Measurements from ENCODE around the gene R3HCC1L.

Gene R3HCC1L

DNA sequence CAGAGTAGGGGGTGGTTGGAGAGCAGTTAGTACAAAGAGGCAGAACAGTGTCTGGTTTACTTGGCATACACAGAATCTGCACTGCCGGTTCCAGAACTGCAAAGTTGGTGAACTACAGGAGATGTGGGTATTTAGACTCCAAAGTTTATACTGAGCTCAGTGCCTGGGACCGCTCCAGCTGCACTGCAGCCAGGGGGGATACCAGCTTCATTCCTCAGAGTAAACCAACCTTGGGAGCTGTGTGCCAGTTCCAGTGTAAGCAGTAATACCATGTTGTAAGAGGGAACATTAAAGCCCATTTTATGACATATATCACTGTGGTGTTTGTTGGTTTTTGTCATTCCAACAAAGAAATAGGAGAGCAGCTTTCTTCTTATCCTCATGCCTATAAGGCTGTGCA, 110.1 kb downstream of the R3HCC1L start:
- POLR2A ChIA-PET, result no interaction called here
- CTCF ChIA-PET, result interaction anchor here (6.9 kb wide), 1 partner anchor 65 kb away, joined by 67 read pairs; no protein-coding TSS in a partner anchor
- Histone ChIP-seq H3K4me1 (ENCODE audit: control insufficient read depth, insufficient read depth, low read length) (no peaks in the 10 kb centered on the region), H3K27ac (ENCODE audit: extremely low read depth, low read depth, low read length) (no peak overlapping the region), H3K9me3 (ENCODE audit: control insufficient read depth, insufficient read depth, low read depth, low read length) (no peaks in the 10 kb centered on the region), H3K4me3 (ENCODE audit: low read depth, low read length) (no peak overlapping the region), H3K36me3 (ENCODE audit: control insufficient read depth in 2 of 2, insufficient read depth in 1 of 2, low read length in 2 of 2) (peaks cover 7 to 61% of the 10 kb centered on the region in 2 experiments)
- TF ChIP-seq, protein P1, sequence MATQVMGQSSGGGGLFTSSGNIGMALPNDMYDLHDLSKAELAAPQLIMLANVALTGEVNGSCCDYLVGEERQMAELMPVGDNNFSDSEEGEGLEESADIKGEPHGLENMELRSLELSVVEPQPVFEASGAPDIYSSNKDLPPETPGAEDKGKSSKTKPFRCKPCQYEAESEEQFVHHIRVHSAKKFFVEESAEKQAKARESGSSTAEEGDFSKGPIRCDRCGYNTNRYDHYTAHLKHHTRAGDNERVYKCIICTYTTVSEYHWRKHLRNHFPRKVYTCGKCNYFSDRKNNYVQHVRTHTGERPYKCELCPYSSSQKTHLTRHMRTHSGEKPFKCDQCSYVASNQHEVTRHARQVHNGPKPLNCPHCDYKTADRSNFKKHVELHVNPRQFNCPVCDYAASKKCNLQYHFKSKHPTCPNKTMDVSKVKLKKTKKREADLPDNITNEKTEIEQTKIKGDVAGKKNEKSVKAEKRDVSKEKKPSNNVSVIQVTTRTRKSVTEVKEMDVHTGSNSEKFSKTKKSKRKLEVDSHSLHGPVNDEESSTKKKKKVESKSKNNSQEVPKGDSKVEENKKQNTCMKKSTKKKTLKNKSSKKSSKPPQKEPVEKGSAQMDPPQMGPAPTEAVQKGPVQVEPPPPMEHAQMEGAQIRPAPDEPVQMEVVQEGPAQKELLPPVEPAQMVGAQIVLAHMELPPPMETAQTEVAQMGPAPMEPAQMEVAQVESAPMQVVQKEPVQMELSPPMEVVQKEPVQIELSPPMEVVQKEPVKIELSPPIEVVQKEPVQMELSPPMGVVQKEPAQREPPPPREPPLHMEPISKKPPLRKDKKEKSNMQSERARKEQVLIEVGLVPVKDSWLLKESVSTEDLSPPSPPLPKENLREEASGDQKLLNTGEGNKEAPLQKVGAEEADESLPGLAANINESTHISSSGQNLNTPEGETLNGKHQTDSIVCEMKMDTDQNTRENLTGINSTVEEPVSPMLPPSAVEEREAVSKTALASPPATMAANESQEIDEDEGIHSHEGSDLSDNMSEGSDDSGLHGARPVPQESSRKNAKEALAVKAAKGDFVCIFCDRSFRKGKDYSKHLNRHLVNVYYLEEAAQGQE (tag by site-specific recombination; IDR thresholded peaks at IDR 0.05), result no peak
- TF ChIP-seq ZNF658 (tag by site-specific recombination; IDR thresholded peaks at IDR 0.05) (no peak), SCRT2 (tag by site-specific recombination; IDR thresholded peaks at IDR 0.05) (no peak), HOXA7 (CRISPR knock-in tag; IDR thresholded peaks at IDR 0.05; ENCODE audit: borderline replicate concordance) (no peak), ZNF16 (tag by site-specific recombination; IDR thresholded peaks at IDR 0.05; ENCODE audit: low read depth) (no peak), ZXDB (tag by site-specific recombination; IDR thresholded peaks at IDR 0.05) (no peak), ZNF510 (tag by site-specific recombination; IDR thresholded peaks at IDR 0.05; ENCODE audit: insufficient replicate concordance) (no peak), ZNF596 (tag by site-specific recombination; IDR thresholded peaks at IDR 0.05) (no peak), ZFP69B (tag by site-specific recombination; IDR thresholded peaks at IDR 0.05) (no peak), ZNF426 (tag by site-specific recombination; IDR thresholded peaks at IDR 0.05) (no peak), ZFP3 (tag by site-specific recombination; IDR thresholded peaks at IDR 0.05; ENCODE audit: low read depth) (no peak), ZNF114 (tag by site-specific recombination; IDR thresholded peaks at IDR 0.05) (no peak)
- TF ChIP-seq, protein P2, sequence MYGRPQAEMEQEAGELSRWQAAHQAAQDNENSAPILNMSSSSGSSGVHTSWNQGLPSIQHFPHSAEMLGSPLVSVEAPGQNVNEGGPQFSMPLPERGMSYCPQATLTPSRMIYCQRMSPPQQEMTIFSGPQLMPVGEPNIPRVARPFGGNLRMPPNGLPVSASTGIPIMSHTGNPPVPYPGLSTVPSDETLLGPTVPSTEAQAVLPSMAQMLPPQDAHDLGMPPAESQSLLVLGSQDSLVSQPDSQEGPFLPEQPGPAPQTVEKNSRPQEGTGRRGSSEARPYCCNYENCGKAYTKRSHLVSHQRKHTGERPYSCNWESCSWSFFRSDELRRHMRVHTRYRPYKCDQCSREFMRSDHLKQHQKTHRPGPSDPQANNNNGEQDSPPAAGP (tag by site-specific recombination; IDR thresholded peaks at IDR 0.05), result no peak
- TF ChIP-seq, protein P3, sequence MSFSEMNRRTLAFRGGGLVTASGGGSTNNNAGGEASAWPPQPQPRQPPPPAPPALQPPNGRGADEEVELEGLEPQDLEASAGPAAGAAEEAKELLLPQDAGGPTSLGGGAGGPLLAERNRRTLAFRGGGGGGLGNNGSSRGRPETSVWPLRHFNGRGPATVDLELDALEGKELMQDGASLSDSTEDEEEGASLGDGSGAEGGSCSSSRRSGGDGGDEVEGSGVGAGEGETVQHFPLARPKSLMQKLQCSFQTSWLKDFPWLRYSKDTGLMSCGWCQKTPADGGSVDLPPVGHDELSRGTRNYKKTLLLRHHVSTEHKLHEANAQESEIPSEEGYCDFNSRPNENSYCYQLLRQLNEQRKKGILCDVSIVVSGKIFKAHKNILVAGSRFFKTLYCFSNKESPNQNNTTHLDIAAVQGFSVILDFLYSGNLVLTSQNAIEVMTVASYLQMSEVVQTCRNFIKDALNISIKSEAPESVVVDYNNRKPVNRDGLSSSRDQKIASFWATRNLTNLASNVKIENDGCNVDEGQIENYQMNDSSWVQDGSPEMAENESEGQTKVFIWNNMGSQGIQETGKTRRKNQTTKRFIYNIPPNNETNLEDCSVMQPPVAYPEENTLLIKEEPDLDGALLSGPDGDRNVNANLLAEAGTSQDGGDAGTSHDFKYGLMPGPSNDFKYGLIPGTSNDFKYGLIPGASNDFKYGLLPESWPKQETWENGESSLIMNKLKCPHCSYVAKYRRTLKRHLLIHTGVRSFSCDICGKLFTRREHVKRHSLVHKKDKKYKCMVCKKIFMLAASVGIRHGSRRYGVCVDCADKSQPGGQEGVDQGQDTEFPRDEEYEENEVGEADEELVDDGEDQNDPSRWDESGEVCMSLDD (tag by site-specific recombination; IDR thresholded peaks at IDR 0.05), result no peak
- TF ChIP-seq, protein P4, sequence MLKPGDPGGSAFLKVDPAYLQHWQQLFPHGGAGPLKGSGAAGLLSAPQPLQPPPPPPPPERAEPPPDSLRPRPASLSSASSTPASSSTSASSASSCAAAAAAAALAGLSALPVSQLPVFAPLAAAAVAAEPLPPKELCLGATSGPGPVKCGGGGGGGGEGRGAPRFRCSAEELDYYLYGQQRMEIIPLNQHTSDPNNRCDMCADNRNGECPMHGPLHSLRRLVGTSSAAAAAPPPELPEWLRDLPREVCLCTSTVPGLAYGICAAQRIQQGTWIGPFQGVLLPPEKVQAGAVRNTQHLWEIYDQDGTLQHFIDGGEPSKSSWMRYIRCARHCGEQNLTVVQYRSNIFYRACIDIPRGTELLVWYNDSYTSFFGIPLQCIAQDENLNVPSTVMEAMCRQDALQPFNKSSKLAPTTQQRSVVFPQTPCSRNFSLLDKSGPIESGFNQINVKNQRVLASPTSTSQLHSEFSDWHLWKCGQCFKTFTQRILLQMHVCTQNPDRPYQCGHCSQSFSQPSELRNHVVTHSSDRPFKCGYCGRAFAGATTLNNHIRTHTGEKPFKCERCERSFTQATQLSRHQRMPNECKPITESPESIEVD (tag by site-specific recombination; IDR thresholded peaks at IDR 0.05), result no peak

All from HEK293 (cell line).